ENCODE results near the gene THAP3. TPM values are rescaled to one million over a fixed set of nuclear protein-coding genes. Genes with fewer than 3 reads are reported as not detected.

The THAP3 gene
- total and polyA plus RNA-seq, 2 donors: 20.3 to 29.6 TPM

DNA sequence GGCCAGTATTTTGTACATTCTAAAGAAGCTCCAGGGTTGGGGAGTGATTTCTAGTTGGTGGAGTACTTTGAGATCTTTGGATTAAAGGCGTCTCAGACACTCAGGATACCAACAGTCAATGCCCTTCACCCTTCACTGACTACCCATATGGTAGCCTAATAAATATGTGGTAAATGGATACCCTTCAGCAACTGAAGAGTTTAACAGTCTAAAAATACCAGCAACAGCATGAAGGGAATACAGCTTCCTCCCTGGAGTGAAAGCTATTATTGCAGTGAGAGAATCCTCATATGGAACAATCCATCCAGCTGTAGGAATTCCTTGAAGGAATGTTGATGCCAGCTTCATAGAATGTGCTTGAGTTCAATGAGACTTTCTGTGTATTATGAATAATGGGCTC is 50.1 kb downstream of the THAP3 start:
- no peak for DNase-seq (ENCODE audit: extremely low spot score)
- H3K36me3 ChIP-seq (ENCODE audit: insufficient read depth): peaks cover 2% of the 10 kb centered on the region
- 93% methylated on average over 1 of the region's 1 CpG for WGBS
- H3K4me1 ChIP-seq (ENCODE audit: insufficient read depth): no peaks in the 10 kb centered on the region
- no peak overlapping the region for H3K27ac ChIP-seq (ENCODE audit: low read depth)
- H3K4me3 ChIP-seq (ENCODE audit: low read depth, low read length): no peak overlapping the region

- Histone ChIP-seq H3K4me3 (ENCODE audit: low read depth, low read length) (no peak overlapping the region), H3K36me3 (ENCODE audit: insufficient read depth) (peaks cover 2% of the 10 kb centered on the region), H3K4me1 (ENCODE audit: insufficient read depth) (no peaks in the 10 kb centered on the region), H3K27ac (ENCODE audit: low read depth) (no peak overlapping the region)
- DNase-seq (ENCODE audit: extremely low spot score): no peak
- WGBS: 95% methylated on average over 2 of the region's 2 CpGs
Observed at GRCh38 chr1:6675941-6676340, 51.3 kb downstream of the THAP3 start.

Other genes with a start within 250 kb of the THAP3 start
- gene ACOT7, start 231.1 kb upstream of the THAP3 start, total RNA-seq: 6.9 TPM
- 36.8 TPM for gene ACOT7, start 231.1 kb upstream of the THAP3 start, polyA plus RNA-seq
- gene HES2, start 204.9 kb upstream of the THAP3 start, total RNA-seq: 0.53 TPM
- gene HES2, start 204.9 kb upstream of the THAP3 start, polyA plus RNA-seq: 0.03 TPM
- 0.58 TPM for gene ESPN, start 200.1 kb upstream of the THAP3 start, total RNA-seq
- 0.53 TPM for gene ESPN, start 200.1 kb upstream of the THAP3 start, polyA plus RNA-seq
- gene TNFRSF25, start 158.7 kb upstream of the THAP3 start, total RNA-seq: 7.1 TPM
- gene TNFRSF25, start 158.7 kb upstream of the THAP3 start, polyA plus RNA-seq: 4.3 TPM
- 9.9 TPM for gene PLEKHG5, start 133.2 kb upstream of the THAP3 start, total RNA-seq
- 5.8 TPM for gene PLEKHG5, start 133.2 kb upstream of the THAP3 start, polyA plus RNA-seq
- gene NOL9, start 70.4 kb upstream of the THAP3 start, total RNA-seq: 28.6 TPM
- 4.0 TPM for gene NOL9, start 70.4 kb upstream of the THAP3 start, polyA plus RNA-seq
- gene TAS1R1, start 69.6 kb upstream of the THAP3 start, total RNA-seq: not detected
- 0.06 TPM for gene TAS1R1, start 69.6 kb upstream of the THAP3 start, polyA plus RNA-seq
- gene ZBTB48, start 44.9 kb upstream of the THAP3 start, total RNA-seq: 19.6 TPM
- 32.2 TPM for gene ZBTB48, start 44.9 kb upstream of the THAP3 start, polyA plus RNA-seq
- gene KLHL21, start 22.0 kb upstream of the THAP3 start, total RNA-seq: 17.0 TPM
- 72.4 TPM for gene KLHL21, start 22.0 kb upstream of the THAP3 start, polyA plus RNA-seq
- 16.3 TPM for gene PHF13, start 11.1 kb upstream of the THAP3 start, total RNA-seq
- gene PHF13, start 11.1 kb upstream of the THAP3 start, polyA plus RNA-seq: 19.0 TPM
- gene DNAJC11, start 76.9 kb downstream of the THAP3 start, total RNA-seq: 28.3 TPM
- 29.0 TPM for gene DNAJC11, start 76.9 kb downstream of the THAP3 start, polyA plus RNA-seq
- 53.3 TPM for gene CAMTA1, start 160.6 kb downstream of the THAP3 start, total RNA-seq
- 115 TPM for gene CAMTA1, start 160.6 kb downstream of the THAP3 start, polyA plus RNA-seq

Measured in urinary bladder (tissue), 4 donors.